ENCODE data around the gene SNX8.

DNA sequence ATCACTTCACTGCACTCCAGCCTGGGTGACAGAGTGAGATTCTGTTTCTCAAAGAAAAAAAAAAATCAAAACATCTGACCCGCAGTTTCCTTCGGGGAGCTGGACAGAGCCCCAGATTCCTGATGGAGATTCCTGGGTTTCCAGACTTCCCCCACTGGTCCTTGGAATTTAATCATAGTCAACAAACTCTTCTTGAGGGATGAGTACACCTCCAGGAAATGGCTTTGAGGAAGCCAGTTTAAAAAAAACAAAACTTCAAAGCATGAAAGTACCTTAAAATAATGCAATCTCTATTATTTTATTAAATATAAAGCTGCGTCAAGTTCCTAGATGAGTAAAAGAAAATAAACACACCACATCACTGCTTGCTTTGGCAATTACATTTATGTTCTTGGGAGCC, 80.3 kb downstream of the SNX8 start:
- TF ChIP-seq, protein P1, sequence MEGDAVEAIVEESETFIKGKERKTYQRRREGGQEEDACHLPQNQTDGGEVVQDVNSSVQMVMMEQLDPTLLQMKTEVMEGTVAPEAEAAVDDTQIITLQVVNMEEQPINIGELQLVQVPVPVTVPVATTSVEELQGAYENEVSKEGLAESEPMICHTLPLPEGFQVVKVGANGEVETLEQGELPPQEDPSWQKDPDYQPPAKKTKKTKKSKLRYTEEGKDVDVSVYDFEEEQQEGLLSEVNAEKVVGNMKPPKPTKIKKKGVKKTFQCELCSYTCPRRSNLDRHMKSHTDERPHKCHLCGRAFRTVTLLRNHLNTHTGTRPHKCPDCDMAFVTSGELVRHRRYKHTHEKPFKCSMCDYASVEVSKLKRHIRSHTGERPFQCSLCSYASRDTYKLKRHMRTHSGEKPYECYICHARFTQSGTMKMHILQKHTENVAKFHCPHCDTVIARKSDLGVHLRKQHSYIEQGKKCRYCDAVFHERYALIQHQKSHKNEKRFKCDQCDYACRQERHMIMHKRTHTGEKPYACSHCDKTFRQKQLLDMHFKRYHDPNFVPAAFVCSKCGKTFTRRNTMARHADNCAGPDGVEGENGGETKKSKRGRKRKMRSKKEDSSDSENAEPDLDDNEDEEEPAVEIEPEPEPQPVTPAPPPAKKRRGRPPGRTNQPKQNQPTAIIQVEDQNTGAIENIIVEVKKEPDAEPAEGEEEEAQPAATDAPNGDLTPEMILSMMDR (IDR thresholded peaks at IDR 0.05) = no peak
- TF ChIP-seq POLR2A (IDR thresholded peaks at IDR 0.05) (no peak), POLR2AphosphoS5 (IDR thresholded peaks at IDR 0.05) (no peak)

Measured in prostate gland (tissue), 2 donors.